22Rv1 (cell line): Measurements from ENCODE around the gene TBC1D16.

Experiments
- H3K27ac ChIP-seq: fragments of 450-650 bp; 2 replicates; pipeline ENCODE4 v1.5.1; 2017
- ZFX ChIP-seq: fragments of 450-650 bp; IDR thresholded peaks from 2 replicates; pipeline ENCODE4 v1.6.1; 2017; ENCODE audit warnings: antibody characterized with exemption, borderline replicate concordance
- TF ChIP-seq, protein P1 (sequence below): fragments of 450-650 bp; IDR thresholded peaks from 2 replicates; pipeline ENCODE4 v1.5.1; 2017; ENCODE audit warnings: mild to moderate bottlenecking

The TBC1D16 gene

GRCh38 chr17:79930062-79930876, 105.4 kb downstream of the TBC1D16 start:
- H3K27ac ChIP-seq = no peak overlapping the region
- TF ChIP-seq ZFX = no peak
- TF ChIP-seq, protein P1, sequence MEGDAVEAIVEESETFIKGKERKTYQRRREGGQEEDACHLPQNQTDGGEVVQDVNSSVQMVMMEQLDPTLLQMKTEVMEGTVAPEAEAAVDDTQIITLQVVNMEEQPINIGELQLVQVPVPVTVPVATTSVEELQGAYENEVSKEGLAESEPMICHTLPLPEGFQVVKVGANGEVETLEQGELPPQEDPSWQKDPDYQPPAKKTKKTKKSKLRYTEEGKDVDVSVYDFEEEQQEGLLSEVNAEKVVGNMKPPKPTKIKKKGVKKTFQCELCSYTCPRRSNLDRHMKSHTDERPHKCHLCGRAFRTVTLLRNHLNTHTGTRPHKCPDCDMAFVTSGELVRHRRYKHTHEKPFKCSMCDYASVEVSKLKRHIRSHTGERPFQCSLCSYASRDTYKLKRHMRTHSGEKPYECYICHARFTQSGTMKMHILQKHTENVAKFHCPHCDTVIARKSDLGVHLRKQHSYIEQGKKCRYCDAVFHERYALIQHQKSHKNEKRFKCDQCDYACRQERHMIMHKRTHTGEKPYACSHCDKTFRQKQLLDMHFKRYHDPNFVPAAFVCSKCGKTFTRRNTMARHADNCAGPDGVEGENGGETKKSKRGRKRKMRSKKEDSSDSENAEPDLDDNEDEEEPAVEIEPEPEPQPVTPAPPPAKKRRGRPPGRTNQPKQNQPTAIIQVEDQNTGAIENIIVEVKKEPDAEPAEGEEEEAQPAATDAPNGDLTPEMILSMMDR = no peak

GRCh38 chr17:79929257-79930061, 106.2 kb downstream of the TBC1D16 start:
- no peak overlapping the region for H3K27ac ChIP-seq
- TF ChIP-seq, protein P1 = no peak
- TF ChIP-seq ZFX = no peak

- no peak for TF ChIP-seq ZFX
- TF ChIP-seq, protein P1 = no peak
- H3K27ac ChIP-seq = no peak overlapping the region
Observed at GRCh38 chr17:79928502-79929256, 107.0 kb downstream of the TBC1D16 start.

DNA sequence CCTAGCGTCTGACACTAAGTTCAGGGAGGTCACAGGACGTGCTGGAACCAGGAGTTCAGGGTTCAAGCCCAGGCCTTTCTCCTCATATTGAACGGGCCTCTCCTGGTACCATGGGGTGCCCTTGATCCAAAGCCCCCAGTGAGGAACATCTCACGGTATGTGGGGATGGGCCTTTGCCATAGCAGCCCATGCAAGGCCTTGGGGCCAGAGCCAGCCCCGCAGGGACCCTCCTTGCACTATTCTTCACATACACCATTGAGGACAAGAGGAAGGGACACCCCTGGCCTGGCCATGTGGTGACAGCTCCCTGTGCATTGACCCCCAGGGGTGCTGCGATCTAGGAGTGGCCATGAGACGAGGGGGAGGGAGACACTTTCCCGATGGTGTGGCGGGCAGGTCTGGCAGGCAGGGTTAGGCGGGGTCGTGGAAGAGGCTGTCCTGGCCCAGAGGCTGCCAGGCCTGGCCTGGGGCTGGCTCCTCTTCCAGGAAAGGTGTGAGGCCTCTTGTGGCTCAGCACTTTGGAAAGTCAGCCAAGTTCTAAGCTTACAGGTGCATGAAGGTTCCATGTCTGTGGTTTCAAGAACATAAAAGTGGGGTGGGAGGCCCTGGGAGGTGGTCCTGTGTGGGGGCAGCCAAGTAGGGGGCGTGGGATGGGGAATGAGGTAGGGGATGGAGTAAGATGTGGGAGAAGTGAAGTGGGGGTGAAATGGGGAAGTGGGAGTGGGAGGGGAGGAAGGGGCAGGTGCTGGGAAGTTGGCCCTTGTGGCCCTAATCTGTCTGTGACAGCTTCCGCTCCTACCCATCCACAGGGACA, 107.8 kb downstream of the TBC1D16 start:
- no peak overlapping the region for H3K27ac ChIP-seq
- TF ChIP-seq, protein P1 = no peak
- no peak for TF ChIP-seq ZFX

DNA sequence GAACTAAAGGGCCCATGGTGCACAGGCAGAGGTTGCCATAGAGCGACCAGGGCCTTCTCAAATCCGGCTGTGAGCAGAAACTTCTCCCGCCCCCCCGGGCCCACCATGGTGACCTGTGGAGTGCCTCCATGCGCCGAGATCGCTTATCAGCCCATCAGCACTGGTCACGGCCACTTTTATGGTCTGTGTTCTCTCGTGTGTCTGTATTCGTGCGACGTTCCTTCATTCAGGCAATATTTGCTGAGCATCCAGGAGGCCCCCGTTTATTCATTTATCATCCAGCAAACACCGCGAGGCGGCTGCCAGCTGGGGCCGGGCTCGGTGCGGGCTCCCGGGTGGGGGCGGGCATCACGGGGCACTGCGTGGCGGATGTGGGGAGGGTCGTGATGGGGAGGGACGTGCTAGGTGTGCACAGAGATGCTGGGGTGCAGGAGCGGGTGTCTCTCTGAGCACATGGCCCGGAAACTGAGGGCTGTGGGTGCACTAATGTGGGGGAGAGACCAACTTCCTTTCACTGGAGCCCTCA, 108.5 kb downstream of the TBC1D16 start:
- TF ChIP-seq, protein P1 = no peak
- no peak for TF ChIP-seq ZFX
- H3K27ac ChIP-seq = no peak overlapping the region

- H3K27ac ChIP-seq = no peak overlapping the region
- no peak for TF ChIP-seq ZFX
- TF ChIP-seq, protein P1 = no peak
Observed at GRCh38 chr17:79926605-79927135, 109.0 kb downstream of the TBC1D16 start.
